Vagina (tissue), 2 donors: ENCODE results near the gene TTC33. TPM values are rescaled to one million over a fixed set of nuclear protein-coding genes. Genes with fewer than 3 reads are reported as not detected.

Experiments used
- DNase-seq, 2 donors: peaks; one replicate each; pipeline ENCODE4 v3.0.0-alpha.2; 2017; ENCODE audit errors: extremely low spot score in 2 of 2
- H3K27ac ChIP-seq: fragments of 200-600 bp; sonication (generic); one replicate; pipeline ENCODE4 v1.5.1; 2019
- H3K27me3 ChIP-seq: fragments of 200-600 bp; sonication (generic); one replicate; pipeline ENCODE4 v1.5.1; 2019
- H3K36me3 ChIP-seq, 2 donors: fragments of 200-600 bp; sonication (generic); one replicate each; pipeline ENCODE4 v1.5.1; 2017 to 2019
- H3K4me1 ChIP-seq: fragments of 200-600 bp; sonication (generic); one replicate; pipeline ENCODE4 v1.5.1; 2019
- H3K4me3 ChIP-seq, 2 donors: fragments of 200-600 bp; sonication (generic); 1 replicate in 1 of 2; 2 replicates in 1 of 2; pipeline ENCODE4 v1.5.1; 2016 to 2019
- H3K9me3 ChIP-seq: fragments of 200-600 bp; sonication (generic); one replicate; pipeline ENCODE4 v1.5.1; 2019
- CTCF ChIP-seq, 3 experiments: fragments of 450-650 bp in 2 of 3; fragments of 200-600 bp in 1 of 3; sonication (generic) in 1 of 3; IDR thresholded peaks; one replicate each; pipeline ENCODE4 v1.5.1; 2017 to 2019; ENCODE audit warnings: antibody characterized with exemption in 3 of 3, mild to moderate bottlenecking in 2 of 3, moderate library complexity in 2 of 3
- POLR2A ChIP-seq, 2 donors: fragments of 450-650 bp; IDR thresholded peaks; one replicate each; pipeline ENCODE4 v1.6.1; 2017; ENCODE audit warnings: antibody characterized with exemption in 2 of 2, mild to moderate bottlenecking in 2 of 2, moderate library complexity in 2 of 2
- POLR2AphosphoS5 ChIP-seq, 2 donors: sonication (generic); formaldehyde crosslinking; IDR thresholded peaks; one replicate each; pipeline ENCODE4 v1.9.0; 2017; ENCODE audit warnings: antibody characterized with exemption in 2 of 2, mild to moderate bottlenecking in 2 of 2, low read depth in 1 of 2; ENCODE audit not compliant: insufficient read depth in 1 of 2
- intact Hi-C: fragments of 100-400 bp; cut with DNase I; formaldehyde crosslinking; loops from one replicate; pipeline ENCODE4 v1.15.1; 2023
- total RNA-seq: library from RNA; depleted of rRNA; stranded (reverse); fragments of >200 nt; gene quantifications from one replicate; pipeline ENCODE4 v1.2.3, GENCODE V29; 2016

TTC33 gene
- total RNA-seq, 1 donor from 2014 or later: 12.8 TPM

GRCh38 chr5:40669606-40670390, 86.0 kb downstream of the TTC33 start:
- TF ChIP-seq POLR2AphosphoS5 (IDR thresholded peaks at IDR 0.05; ENCODE audit: insufficient read depth in 1 of 2, low read depth in 1 of 2): no peak
- no peak for TF ChIP-seq CTCF (IDR thresholded peaks at IDR 0.05)
- no peak for TF ChIP-seq POLR2A (IDR thresholded peaks at IDR 0.05)
- no peak overlapping the region for H3K27ac ChIP-seq
- intact Hi-C loops: no loop called here

GRCh38 chr5:40667161-40667663, 88.5 kb downstream of the TTC33 start:
- intact Hi-C loops: no loop called here
- no peaks in the 10 kb centered on the region for H3K27me3 ChIP-seq
- H3K27ac ChIP-seq: no peak overlapping the region
- H3K9me3 ChIP-seq: no peaks in the 10 kb centered on the region
- TF ChIP-seq POLR2A (IDR thresholded peaks at IDR 0.05) (no peak), POLR2AphosphoS5 (IDR thresholded peaks at IDR 0.05; ENCODE audit: insufficient read depth in 1 of 2, low read depth in 1 of 2) (no peak), CTCF (IDR thresholded peaks at IDR 0.05) (no peak)
- DNase-seq: no peak
- H3K4me1 ChIP-seq: no peaks in the 10 kb centered on the region
- H3K36me3 ChIP-seq: no peaks in the 10 kb centered on the region
- no peak overlapping the region for H3K4me3 ChIP-seq

More at GRCh38 chr5:40669606-40670390, 86.0 kb downstream of the TTC33 start:
- no peaks in the 10 kb centered on the region for H3K27me3 ChIP-seq
- no peaks in the 10 kb centered on the region for H3K4me1 ChIP-seq
- H3K4me3 ChIP-seq: no peak overlapping the region
- DNase-seq: no peak
- no peaks in the 10 kb centered on the region for H3K36me3 ChIP-seq
- H3K9me3 ChIP-seq: no peaks in the 10 kb centered on the region

GRCh38 chr5:40666657-40667056, 89.1 kb downstream of the TTC33 start:
- intact Hi-C loops: no loop called here
- TF ChIP-seq CTCF (IDR thresholded peaks at IDR 0.05): no peak
- no peak for TF ChIP-seq POLR2A (IDR thresholded peaks at IDR 0.05)
- TF ChIP-seq POLR2AphosphoS5 (IDR thresholded peaks at IDR 0.05; ENCODE audit: insufficient read depth in 1 of 2, low read depth in 1 of 2): no peak

GRCh38 chr5:40665635-40666298, 90.0 kb downstream of the TTC33 start:
- Histone ChIP-seq H3K27me3 (no peaks in the 10 kb centered on the region), H3K9me3 (no peaks in the 10 kb centered on the region), H3K4me1 (no peaks in the 10 kb centered on the region), H3K36me3 (no peaks in the 10 kb centered on the region), H3K4me3 (no peak overlapping the region), H3K27ac (no peak overlapping the region)
- no peak for TF ChIP-seq CTCF (IDR thresholded peaks at IDR 0.05)
- TF ChIP-seq POLR2A (IDR thresholded peaks at IDR 0.05): no peak
- TF ChIP-seq POLR2AphosphoS5 (IDR thresholded peaks at IDR 0.05; ENCODE audit: insufficient read depth in 1 of 2, low read depth in 1 of 2): no peak
- DNase-seq: no peak
- intact Hi-C loops: no loop called here

More at GRCh38 chr5:40666657-40667056, 89.1 kb downstream of the TTC33 start:
- Histone ChIP-seq H3K4me1 (no peaks in the 10 kb centered on the region), H3K4me3 (no peak overlapping the region), H3K27ac (no peak overlapping the region), H3K27me3 (no peaks in the 10 kb centered on the region), H3K36me3 (no peaks in the 10 kb centered on the region), H3K9me3 (no peaks in the 10 kb centered on the region)
- DNase-seq: no peak
